LNCaP clone FGC (cell line): Measurements from ENCODE around the gene TMEM205.
"Not testable (repeated sequence)": the region's sequence is repeated elsewhere in the genome, so short reads cannot be mapped to it uniquely, and the experiment has no call there.

Experiments used
- DNase-seq: peaks from one replicate; pipeline ENCODE4 v3.0.0-alpha.2; 2011; ENCODE audit warnings: low read depth
- H3K4me3 ChIP-seq: 2 replicates; pipeline ENCODE4 v1.5.1; 2011; ENCODE audit warnings: mild to moderate bottlenecking, low read depth, low read length, control low read depth
- TF ChIP-seq, protein P1 (sequence below): IDR thresholded peaks from 2 replicates; pipeline ENCODE4 v1.5.1; 2012; ENCODE audit warnings: mild to moderate bottlenecking; ENCODE audit not compliant: control insufficient read depth, insufficient read depth; ENCODE audit errors: extremely low read depth

TMEM205 gene

DNA sequence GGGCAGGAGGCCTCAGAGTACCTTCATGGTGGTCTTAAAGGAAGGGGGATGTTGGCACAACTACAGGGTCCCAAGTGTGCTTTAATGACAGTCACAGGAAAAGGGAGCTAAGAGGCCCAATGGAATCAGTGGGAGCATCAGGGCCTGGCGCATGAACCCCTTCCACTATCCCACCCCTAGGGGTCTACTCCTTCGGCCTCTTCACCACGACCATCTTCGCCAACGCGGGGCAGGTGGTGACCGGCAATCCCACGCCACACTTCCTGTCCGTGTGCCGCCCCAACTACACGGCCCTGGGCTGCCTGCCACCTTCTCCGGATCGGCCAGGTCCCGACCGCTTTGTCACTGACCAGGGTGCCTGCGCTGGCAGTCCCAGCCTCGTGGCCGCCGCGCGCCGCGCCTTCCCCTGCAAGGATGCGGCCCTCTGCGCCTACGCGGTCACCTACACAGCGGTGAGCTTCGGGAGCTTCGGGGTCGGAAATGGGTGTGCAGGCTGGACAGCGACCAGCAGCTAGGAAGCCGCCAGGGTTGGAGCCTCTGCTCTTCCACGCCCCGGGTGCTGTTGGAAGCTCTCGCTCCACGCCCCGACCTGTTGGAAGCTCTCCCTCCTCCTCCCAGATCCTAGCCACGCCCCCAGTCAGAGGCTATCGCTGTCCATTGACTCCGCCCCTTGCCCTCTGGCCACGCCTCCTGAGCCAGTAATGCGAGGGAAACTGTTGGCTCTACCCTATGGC is 15.1 kb upstream of the TMEM205 start:
- TF ChIP-seq, protein P1, sequence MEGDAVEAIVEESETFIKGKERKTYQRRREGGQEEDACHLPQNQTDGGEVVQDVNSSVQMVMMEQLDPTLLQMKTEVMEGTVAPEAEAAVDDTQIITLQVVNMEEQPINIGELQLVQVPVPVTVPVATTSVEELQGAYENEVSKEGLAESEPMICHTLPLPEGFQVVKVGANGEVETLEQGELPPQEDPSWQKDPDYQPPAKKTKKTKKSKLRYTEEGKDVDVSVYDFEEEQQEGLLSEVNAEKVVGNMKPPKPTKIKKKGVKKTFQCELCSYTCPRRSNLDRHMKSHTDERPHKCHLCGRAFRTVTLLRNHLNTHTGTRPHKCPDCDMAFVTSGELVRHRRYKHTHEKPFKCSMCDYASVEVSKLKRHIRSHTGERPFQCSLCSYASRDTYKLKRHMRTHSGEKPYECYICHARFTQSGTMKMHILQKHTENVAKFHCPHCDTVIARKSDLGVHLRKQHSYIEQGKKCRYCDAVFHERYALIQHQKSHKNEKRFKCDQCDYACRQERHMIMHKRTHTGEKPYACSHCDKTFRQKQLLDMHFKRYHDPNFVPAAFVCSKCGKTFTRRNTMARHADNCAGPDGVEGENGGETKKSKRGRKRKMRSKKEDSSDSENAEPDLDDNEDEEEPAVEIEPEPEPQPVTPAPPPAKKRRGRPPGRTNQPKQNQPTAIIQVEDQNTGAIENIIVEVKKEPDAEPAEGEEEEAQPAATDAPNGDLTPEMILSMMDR, result no peak
- no peak overlapping the region for H3K4me3 ChIP-seq
- no peak for DNase-seq

DNA sequence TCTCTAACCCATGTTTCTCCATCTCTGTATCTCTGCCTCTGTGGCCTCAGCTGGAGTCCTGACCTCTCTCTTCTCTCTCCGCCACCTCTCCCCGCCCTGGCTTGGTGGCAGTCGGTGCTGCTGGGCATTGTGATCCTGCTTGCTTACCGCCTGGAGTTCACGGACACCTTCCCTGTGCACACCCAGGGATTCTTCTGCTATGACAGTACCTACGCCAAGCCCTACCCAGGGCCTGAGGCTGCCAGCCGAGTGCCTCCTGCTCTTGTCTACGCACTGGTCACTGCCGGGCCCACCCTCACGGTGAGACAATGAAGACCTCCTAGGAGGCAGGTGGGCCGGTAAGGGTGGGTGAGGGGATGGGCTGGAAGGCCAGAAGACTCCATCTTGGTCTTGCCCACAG is 13.4 kb upstream of the TMEM205 start:
- TF ChIP-seq, protein P1, result no peak
- DNase-seq, result no peak
- H3K4me3 ChIP-seq, result no peak overlapping the region

DNA sequence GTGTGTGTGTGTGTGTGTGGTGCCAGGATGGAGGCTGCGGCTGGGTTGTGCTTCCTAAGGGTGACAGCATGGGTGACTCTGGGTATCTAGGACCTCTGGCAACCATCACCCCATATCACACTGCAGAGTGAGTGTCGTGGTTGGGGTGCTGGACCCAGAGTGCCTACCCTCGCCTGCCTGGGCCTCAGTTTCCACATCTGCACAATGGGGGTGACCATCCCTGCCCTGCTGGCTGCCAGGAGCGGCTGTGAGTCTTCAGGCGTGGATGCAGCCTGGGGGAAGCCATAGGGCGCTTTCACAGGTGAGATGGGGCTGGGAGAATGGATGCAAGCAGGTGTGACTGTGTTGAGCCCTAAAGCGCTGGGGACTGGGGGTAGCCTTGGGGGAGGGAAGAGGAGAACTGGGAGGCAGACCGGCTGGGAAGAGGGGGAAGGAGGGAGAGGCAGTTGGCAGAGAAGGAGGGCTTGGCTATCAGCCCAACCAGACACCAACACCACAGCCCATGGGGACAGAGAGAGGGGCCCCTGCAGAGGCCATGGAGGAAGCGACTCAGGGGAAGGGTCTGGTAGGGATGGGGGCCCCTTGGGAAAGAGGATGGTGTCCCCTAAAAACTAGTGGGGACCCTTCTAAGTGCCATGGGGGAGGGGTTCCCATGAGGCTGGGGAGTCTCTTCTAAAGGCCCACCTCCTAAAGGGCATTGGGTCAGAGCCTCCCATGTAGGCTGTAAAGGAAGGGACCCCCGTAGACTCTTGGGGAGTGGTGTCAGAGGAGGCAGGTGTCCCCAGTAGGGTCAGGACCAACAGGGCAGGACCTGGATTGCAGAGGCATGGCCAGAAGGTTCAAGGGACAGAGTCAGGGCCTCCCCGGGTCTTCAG is 10.8 kb upstream of the TMEM205 start:
- no peak for DNase-seq
- no peak overlapping the region for H3K4me3 ChIP-seq
- TF ChIP-seq, protein P1, result no peak

DNA sequence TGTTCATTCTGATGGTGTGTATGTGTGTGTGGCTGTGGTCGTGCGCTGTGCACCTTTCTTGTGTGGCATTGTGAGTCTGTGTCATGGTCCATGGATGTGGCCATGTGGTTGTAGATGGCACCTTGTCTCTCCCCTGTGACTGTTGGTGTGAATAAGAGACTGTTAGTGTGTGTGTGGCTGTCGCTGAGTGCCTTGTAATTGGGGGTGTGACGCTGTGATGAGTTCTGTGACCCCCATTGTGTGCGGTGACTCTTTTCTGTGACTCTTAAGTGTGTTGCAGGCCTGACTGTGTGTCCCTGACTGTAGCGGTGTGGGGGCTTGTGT is 10.0 kb upstream of the TMEM205 start:
- TF ChIP-seq, protein P1, result no peak
- peak overlapping the region; percentile 80 for H3K4me3 ChIP-seq
- no peak for DNase-seq

DNA sequence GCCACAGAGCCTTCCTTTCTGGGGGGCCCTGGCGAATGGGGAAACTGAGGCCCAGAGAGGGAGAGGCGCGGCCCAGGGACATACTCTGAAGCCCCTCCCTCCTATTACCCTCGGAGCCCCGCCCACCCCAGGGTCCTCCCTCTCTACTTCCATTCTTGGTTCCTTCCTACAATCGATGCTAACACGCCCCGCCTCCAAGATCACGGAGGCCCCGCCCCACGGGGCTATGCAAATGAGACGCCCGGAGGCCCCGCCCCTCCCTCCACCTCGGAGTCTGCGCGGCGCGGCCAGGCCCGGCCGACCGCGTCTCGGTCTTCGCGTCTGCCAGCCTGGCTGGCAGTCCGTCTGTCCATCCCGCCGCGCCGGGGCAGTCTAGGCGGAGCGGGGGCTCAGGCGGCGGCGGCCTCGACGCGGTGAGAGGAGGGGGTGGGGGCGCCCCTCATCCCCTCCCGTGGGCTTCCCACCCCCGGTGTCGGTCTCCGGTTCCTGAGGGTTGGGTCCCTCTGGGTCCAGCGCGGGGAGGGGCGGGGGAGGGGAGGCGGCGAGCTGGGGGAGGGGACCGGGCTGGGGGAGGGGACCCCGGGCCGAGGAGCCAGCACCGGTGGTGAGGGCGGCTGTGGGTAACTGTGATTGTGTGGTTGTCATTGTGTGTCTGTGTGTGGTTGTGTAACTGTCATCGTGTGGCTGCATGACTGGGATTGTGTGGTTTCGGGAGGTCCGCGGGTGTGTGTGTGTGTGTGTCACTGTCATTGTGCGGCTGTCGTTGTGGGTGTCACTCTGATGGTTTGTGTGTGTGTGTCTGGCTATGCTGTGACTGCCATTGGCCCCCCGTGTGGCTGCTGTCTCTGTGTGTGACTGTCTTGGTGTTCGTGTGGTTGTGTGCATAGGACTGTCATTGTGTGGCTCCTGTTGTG is 9.3 kb upstream of the TMEM205 start, which contains the start of gene PLPPR2:
TSS of gene PLPPR2 (plus strand) at position 273 of the 914 bp plus-strand sequence. CDS start 2,242 bp downstream, outside the sequence.
- DNase-seq, result peak; percentile 56
- TF ChIP-seq, protein P1, result 0 out of 2 replicates have a peak, but pooled peaks have one; percentile 6
- peak within 1 kb of the TSS; percentile 80 for H3K4me3 ChIP-seq

DNA sequence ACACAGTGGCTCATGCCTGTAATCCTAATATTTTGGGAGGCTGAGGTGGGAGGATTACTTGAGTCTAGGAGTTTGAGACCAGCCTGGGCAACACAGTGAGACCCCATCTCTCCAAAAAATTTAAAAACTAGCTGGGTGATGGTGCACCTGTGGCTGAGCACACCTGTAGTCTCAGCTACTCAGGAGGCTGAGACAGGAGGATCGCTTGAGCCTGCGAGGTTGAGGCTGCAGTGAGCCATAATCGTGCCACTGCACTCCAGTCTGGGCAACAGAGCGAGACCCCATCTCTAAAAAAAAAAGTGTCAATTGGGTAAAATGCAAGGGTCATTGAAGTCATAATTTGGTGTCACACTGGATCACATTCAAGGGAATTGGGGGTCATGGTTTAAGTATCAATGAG is 8.0 kb upstream of the TMEM205 start:
- H3K4me3 ChIP-seq, DNase-seq: not testable (repeated sequence)

DNA sequence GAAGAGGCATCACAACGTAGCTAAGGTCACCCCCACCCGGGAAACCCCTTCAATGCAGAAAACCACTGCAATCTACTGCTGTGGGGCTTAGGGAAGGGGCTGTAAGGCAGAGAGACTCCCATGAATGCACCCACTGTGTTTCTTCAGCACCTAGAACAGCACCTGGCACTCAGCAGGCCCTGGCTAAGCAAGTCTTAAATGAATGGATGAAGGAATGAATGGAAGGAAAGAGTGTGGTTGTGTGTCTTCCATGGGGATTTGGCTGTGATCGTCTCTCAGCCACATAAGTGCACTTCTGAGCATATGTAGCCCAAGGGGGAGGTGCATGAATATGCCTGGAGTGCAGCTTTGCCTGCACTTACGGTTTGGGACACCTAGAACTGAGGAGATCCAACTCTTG is 3.1 kb upstream of the TMEM205 start:
- DNase-seq, result no peak
- TF ChIP-seq, protein P1, result no peak
- no peak overlapping the region for H3K4me3 ChIP-seq
